Measurements from ENCODE around the gene CD44. TPM values are rescaled to one million over a fixed set of nuclear protein-coding genes. Genes with fewer than 3 reads are reported as not detected.

Gene CD44
- total and polyA plus RNA-seq, 10 of the 15 experiments (the other 5 are each of a cell fraction or from before 2014, with no cell fraction given), result 57.1 to 293 (median 120) TPM

- Histone ChIP-seq H2AFZ (ENCODE audit: control insufficient read depth, low read depth, low read length) (no peak overlapping the region), H3K9ac (ENCODE audit: control insufficient read depth, insufficient read depth, low read length) (no peak overlapping the region), H3K4me3 (no peak overlapping the region), H3K27me3 (replicated peaks in 1 of 2; ENCODE audit: control insufficient read depth in 2 of 2, insufficient read depth in 2 of 2, low read length in 1 of 2) (no peaks in the 10 kb centered on the region), H4K20me1 (ENCODE audit: control insufficient read depth, insufficient read depth) (no peaks in the 10 kb centered on the region), H3K79me2 (ENCODE audit: control insufficient read depth, insufficient read depth, low read length) (peaks cover 6% of the 10 kb centered on the region), H3K4me2 (ENCODE audit: control insufficient read depth, insufficient read depth) (no peak overlapping the region), H3K4me1 (ENCODE audit: control insufficient read depth, insufficient read depth, low read length) (peaks cover 25% of the 10 kb centered on the region), H3K9me3 (replicated peaks; ENCODE audit: control insufficient read depth, insufficient read depth, low read length) (no peaks in the 10 kb centered on the region), H3K36me3 (ENCODE audit: control insufficient read depth in 2 of 2, insufficient read depth in 2 of 2, low read length in 1 of 2) (peaks cover 12 to 15% of the 10 kb centered on the region in 2 experiments; a peak in 3 of 4 replicates), H3K27ac (ENCODE audit: control insufficient read depth, insufficient read depth) (no peak overlapping the region)
- in situ Hi-C loops (cut with MboI), result no loop called here
- intact Hi-C loops (cut with micrococcal nuclease; ENCODE audit: unreplicated experiment), result no loop called here
- CTCF ChIA-PET, result interaction anchor here (1.0 to 1.9 kb wide), 4 partner anchors 11 to 253 kb away, joined by 3 to 5 read pairs (median 3); no protein-coding TSS in a partner anchor
- no peak for ATAC-seq
- DNase-seq (ENCODE audit: low read depth, low spot score), result no peak
- BruUV-seq (replicated peaks), result no TSS peak
- RAD21 ChIA-PET (ENCODE audit: unreplicated experiment), result interaction anchor here (1.1 to 6.8 kb wide), 2 partner anchors 13 to 179 kb away, joined by 3 to 56 read pairs; no protein-coding TSS in a partner anchor
- 92% methylated on average over 3 of the region's 3 CpGs for WGBS (ENCODE audit: insufficient coverage, insufficient replicate concordance, low lambda C conversion rate, missing lambda C conversion rate)
- SMC1A ChIA-PET (ENCODE audit: uncharacterized antibody, unreplicated experiment), result interaction anchor here (0.9 to 19.2 kb wide), 5 partner anchors 9 to 177 kb away, joined by 3 to 260 read pairs (median 4); no protein-coding TSS in a partner anchor
- POLR2A ChIA-PET, result interaction anchor here (0.9 kb wide), 1 partner anchor 10 kb away, joined by 6 read pairs; no protein-coding TSS in a partner anchor
- no peak for FAIRE-seq
- TF ChIP-seq IRF4 (IDR thresholded peaks at IDR 0.05; ENCODE audit: low read depth, low read length) (no peak), SIN3A (IDR thresholded peaks at IDR 0.05; ENCODE audit: low read depth, low read length) (no peak), BCL3 (IDR thresholded peaks at IDR 0.05; ENCODE audit: borderline replicate concordance, insufficient read depth, low read depth, low read length, poor library complexity, severe bottlenecking) (no peak), ATF3 (IDR thresholded peaks at IDR 0.05; ENCODE audit: borderline replicate concordance, extremely low read depth, low read depth, low read length) (no peak), E2F4 (IDR thresholded peaks at IDR 0.05; ENCODE audit: low read depth, low read length) (no peak), POLR2A (IDR thresholded peaks at IDR 0.05; ENCODE audit: low read depth, low read length) (no peak), YBX1 (IDR thresholded peaks at IDR 0.05) (no peak), KAT2A (conservative IDR thresholded peaks at IDR 0.05; ENCODE audit: control insufficient read depth, low read depth, low read length) (no peak), TCF12 (IDR thresholded peaks at IDR 0.05; ENCODE audit: low read depth, low read length) (no peak), BMI1 (IDR thresholded peaks at IDR 0.05; ENCODE audit: borderline replicate concordance) (no peak), SUPT20H (IDR thresholded peaks at IDR 0.05; ENCODE audit: borderline replicate concordance, control insufficient read depth, low read depth, low read length) (no peak), KLF5 (IDR thresholded peaks at IDR 0.05; ENCODE audit: partially characterized antibody) (no peak)
- TF ChIP-seq, protein P1, sequence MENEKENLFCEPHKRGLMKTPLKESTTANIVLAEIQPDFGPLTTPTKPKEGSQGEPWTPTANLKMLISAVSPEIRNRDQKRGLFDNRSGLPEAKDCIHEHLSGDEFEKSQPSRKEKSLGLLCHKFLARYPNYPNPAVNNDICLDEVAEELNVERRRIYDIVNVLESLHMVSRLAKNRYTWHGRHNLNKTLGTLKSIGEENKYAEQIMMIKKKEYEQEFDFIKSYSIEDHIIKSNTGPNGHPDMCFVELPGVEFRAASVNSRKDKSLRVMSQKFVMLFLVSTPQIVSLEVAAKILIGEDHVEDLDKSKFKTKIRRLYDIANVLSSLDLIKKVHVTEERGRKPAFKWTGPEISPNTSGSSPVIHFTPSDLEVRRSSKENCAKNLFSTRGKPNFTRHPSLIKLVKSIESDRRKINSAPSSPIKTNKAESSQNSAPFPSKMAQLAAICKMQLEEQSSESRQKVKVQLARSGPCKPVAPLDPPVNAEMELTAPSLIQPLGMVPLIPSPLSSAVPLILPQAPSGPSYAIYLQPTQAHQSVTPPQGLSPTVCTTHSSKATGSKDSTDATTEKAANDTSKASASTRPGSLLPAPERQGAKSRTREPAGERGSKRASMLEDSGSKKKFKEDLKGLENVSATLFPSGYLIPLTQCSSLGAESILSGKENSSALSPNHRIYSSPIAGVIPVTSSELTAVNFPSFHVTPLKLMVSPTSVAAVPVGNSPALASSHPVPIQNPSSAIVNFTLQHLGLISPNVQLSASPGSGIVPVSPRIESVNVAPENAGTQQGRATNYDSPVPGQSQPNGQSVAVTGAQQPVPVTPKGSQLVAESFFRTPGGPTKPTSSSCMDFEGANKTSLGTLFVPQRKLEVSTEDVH (IDR thresholded peaks at IDR 0.05; ENCODE audit: low read depth, partially characterized antibody), result no peak
- TF ChIP-seq, protein P2, sequence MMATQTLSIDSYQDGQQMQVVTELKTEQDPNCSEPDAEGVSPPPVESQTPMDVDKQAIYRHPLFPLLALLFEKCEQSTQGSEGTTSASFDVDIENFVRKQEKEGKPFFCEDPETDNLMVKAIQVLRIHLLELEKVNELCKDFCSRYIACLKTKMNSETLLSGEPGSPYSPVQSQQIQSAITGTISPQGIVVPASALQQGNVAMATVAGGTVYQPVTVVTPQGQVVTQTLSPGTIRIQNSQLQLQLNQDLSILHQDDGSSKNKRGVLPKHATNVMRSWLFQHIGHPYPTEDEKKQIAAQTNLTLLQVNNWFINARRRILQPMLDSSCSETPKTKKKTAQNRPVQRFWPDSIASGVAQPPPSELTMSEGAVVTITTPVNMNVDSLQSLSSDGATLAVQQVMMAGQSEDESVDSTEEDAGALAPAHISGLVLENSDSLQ (IDR thresholded peaks at IDR 0.05), result no peak
These were observed 39.3 kb downstream of the CD44 start for GRCh38 chr11:35178067-35178805.

All from GM12878 (cell line).